Stimulated activated CD8-positive, alpha-beta memory T cell treated with anti-CD3 and anti-CD28 coated beads, Interleukin-12 subunit alpha, Interleukin-12 subunit beta, amount 100 ng/mL, for 24 hours (primary cell): ENCODE data around the gene CENPP.
"Not testable (repeated sequence)": the region's sequence is repeated elsewhere in the genome, so short reads cannot be mapped to it uniquely, and the experiment has no call there.

Source experiments
- DNase-seq: peaks from one replicate; pipeline ENCODE4 v3.0.0-alpha.2; 2020; ENCODE audit errors: extremely low read depth

CENPP gene

GRCh38 chr9:92614763-92615461, 289.2 kb downstream of the CENPP start:
- DNase-seq = no peak

- no peak for DNase-seq
These were observed 290.0 kb downstream of the CENPP start for GRCh38 chr9:92615790-92616189.

GRCh38 chr9:92616199-92616641, 290.5 kb downstream of the CENPP start:
- DNase-seq = no peak

- no peak for DNase-seq
These were observed 290.9 kb downstream of the CENPP start for GRCh38 chr9:92616655-92617111.

GRCh38 chr9:92617195-92617813, 291.6 kb downstream of the CENPP start:
- no peak for DNase-seq

GRCh38 chr9:92617951-92618510, 292.3 kb downstream of the CENPP start:
- DNase-seq = no peak

- DNase-seq = no peak
These were observed 293.0 kb downstream of the CENPP start for GRCh38 chr9:92618633-92619225.

GRCh38 chr9:92619601-92620300, 294.0 kb downstream of the CENPP start:
- no peak for DNase-seq

- no peak for DNase-seq
These were observed 295.1 kb downstream of the CENPP start for GRCh38 chr9:92620845-92621244.

GRCh38 chr9:92623936-92624335, 298.2 kb downstream of the CENPP start:
- not testable (repeated sequence) for DNase-seq

- no peak for DNase-seq
These were observed 300.7 kb downstream of the CENPP start for GRCh38 chr9:92626484-92626883.

GRCh38 chr9:92627651-92628050, 301.9 kb downstream of the CENPP start:
- no peak for DNase-seq

GRCh38 chr9:92631452-92632343, 305.9 kb downstream of the CENPP start:
- DNase-seq = no peak

- no peak for DNase-seq
These were observed 306.9 kb downstream of the CENPP start for GRCh38 chr9:92632641-92633040.

GRCh38 chr9:92633614-92634278, 308.0 kb downstream of the CENPP start:
- DNase-seq = no peak

GRCh38 chr9:92634712-92635605, 309.2 kb downstream of the CENPP start:
- DNase-seq = peak; percentile 16

- DNase-seq = no peak
These were observed 310.0 kb downstream of the CENPP start for GRCh38 chr9:92635760-92636159.

GRCh38 chr9:92636627-92637026, 310.9 kb downstream of the CENPP start:
- no peak for DNase-seq

- DNase-seq = no peak
These were observed 311.6 kb downstream of the CENPP start for GRCh38 chr9:92637326-92637725.
